Loucy (cell line): ENCODE data around the gene RAP1GAP2.

Experiments
- H2AFZ ChIP-seq: fragments of 200-600 bp; sonication (generic); 2 replicates; pipeline ENCODE4 v1.6.0; 2016; ENCODE audit warnings: antibody characterized with exemption, mild to moderate bottlenecking, low read length, moderate library complexity
- H3F3A ChIP-seq: fragments of 200-600 bp; 2 replicates; pipeline ENCODE4 v1.6.0; 2016; ENCODE audit warnings: antibody characterized with exemption, low read depth, mild to moderate bottlenecking
- H3K27me3 ChIP-seq: fragments of 200-600 bp; sonication (generic); 2 replicates; pipeline ENCODE4 v1.6.1; 2014; ENCODE audit warnings: low read length, mild to moderate bottlenecking; ENCODE audit not compliant: insufficient read depth, poor library complexity, severe bottlenecking
- H3K36me3 ChIP-seq: fragments of 200-600 bp; sonication (generic); 2 replicates; pipeline ENCODE4 v1.6.1; 2016; ENCODE audit warnings: low read length; ENCODE audit not compliant: insufficient read depth
- H3K4me1 ChIP-seq: fragments of 200-600 bp; sonication (generic); 2 replicates; pipeline ENCODE4 v1.5.1; 2014; ENCODE audit warnings: low read length, mild to moderate bottlenecking; ENCODE audit not compliant: insufficient read depth, poor library complexity, severe bottlenecking
- H3K4me2 ChIP-seq: fragments of 200-600 bp; sonication (generic); 2 replicates; pipeline ENCODE4 v1.6.0; 2014; ENCODE audit warnings: antibody characterized with exemption, low read length, low read depth, mild to moderate bottlenecking; ENCODE audit not compliant: poor library complexity, severe bottlenecking
- H3K4me3 ChIP-seq: fragments of 200-600 bp; sonication (generic); 2 replicates; pipeline ENCODE4 v1.5.1; 2014; ENCODE audit warnings: low read length, mild to moderate bottlenecking, mixed read lengths; ENCODE audit not compliant: poor library complexity, severe bottlenecking
- H3K79me2 ChIP-seq: fragments of 200-600 bp; sonication (generic); 2 replicates; pipeline ENCODE4 v1.6.1; 2014; ENCODE audit warnings: low read length; ENCODE audit not compliant: insufficient read depth
- H3K9ac ChIP-seq: fragments of 200-600 bp; sonication (generic); 2 replicates; pipeline ENCODE4 v1.6.0; 2014; ENCODE audit warnings: mild to moderate bottlenecking, low read depth, low read length, moderate library complexity; ENCODE audit not compliant: poor library complexity, severe bottlenecking
- H3K9me2 ChIP-seq: fragments of 200-600 bp; sonication (generic); replicated peaks from 2 replicates; pipeline ENCODE4 v1.6.1; 2016; ENCODE audit warnings: low read depth, low read length, mixed read lengths
- H3K9me3 ChIP-seq: fragments of 200-600 bp; sonication (generic); 2 replicates; pipeline ENCODE4 v1.6.1; 2014; ENCODE audit warnings: mild to moderate bottlenecking, antibody characterized with exemption, low read length, low read depth; ENCODE audit not compliant: insufficient read depth
- H4K20me1 ChIP-seq: fragments of 200-600 bp; sonication (generic); 2 replicates; pipeline ENCODE4 v1.6.0; 2014; ENCODE audit warnings: antibody characterized with exemption, low read length, mild to moderate bottlenecking; ENCODE audit not compliant: insufficient read depth, poor library complexity, severe bottlenecking
- EZH2phosphoT487 ChIP-seq: fragments of 200-600 bp; IDR thresholded peaks from 2 replicates; pipeline ENCODE4 v1.6.1; 2018; ENCODE audit warnings: antibody characterized with exemption, mild to moderate bottlenecking, moderate library complexity, borderline replicate concordance
- TF ChIP-seq, protein P1 (sequence below): fragments of 200-600 bp; sonication (generic); conservative IDR thresholded peaks from 2 replicates; pipeline ENCODE4 v1.5.1; 2014; ENCODE audit warnings: mild to moderate bottlenecking, antibody characterized with exemption, low read length

The RAP1GAP2 gene

DNA sequence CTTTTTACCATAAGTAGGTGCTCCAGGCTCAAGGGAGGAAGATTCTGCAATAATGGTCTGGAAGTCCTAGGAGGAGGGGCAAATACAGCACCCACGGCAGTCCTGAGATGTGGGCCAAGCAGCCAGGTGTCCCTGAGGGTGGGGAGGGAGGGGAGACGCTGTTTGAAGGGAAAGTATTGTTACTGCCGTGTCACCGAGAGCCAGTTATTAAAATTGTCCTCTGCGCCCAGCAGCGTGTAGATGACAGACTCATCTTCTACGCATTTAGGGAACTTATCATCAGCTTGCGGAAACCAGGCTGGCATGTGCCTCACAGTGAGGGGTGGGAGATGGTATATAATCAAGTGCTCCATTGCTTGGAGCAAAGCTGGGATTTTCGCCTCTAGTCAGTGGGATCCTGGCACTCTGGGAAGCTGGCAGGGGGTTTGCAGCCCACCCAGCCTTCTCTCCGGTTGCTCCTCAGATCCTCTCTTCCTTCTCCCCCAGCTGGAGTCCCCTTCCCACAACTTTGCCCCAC lies 162.5 kb downstream of the RAP1GAP2 start:
- H3F3A ChIP-seq = no peaks in the 10 kb centered on the region
- TF ChIP-seq, protein P1, sequence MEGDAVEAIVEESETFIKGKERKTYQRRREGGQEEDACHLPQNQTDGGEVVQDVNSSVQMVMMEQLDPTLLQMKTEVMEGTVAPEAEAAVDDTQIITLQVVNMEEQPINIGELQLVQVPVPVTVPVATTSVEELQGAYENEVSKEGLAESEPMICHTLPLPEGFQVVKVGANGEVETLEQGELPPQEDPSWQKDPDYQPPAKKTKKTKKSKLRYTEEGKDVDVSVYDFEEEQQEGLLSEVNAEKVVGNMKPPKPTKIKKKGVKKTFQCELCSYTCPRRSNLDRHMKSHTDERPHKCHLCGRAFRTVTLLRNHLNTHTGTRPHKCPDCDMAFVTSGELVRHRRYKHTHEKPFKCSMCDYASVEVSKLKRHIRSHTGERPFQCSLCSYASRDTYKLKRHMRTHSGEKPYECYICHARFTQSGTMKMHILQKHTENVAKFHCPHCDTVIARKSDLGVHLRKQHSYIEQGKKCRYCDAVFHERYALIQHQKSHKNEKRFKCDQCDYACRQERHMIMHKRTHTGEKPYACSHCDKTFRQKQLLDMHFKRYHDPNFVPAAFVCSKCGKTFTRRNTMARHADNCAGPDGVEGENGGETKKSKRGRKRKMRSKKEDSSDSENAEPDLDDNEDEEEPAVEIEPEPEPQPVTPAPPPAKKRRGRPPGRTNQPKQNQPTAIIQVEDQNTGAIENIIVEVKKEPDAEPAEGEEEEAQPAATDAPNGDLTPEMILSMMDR = no peak
- no peak for TF ChIP-seq EZH2phosphoT487
- no peaks in the 10 kb centered on the region for H3K9me2 ChIP-seq
- H2AFZ ChIP-seq = no peak overlapping the region
- H3K79me2 ChIP-seq = peaks cover 60% of the 10 kb centered on the region
- H3K36me3 ChIP-seq = peaks cover 56% of the 10 kb centered on the region; the same call in 1 of the 2 replicates
- no peaks in the 10 kb centered on the region for H3K27me3 ChIP-seq
- H3K4me2 ChIP-seq = no peak overlapping the region
- no peak overlapping the region for H3K9ac ChIP-seq
- no peaks in the 10 kb centered on the region for H3K9me3 ChIP-seq
- H3K4me1 ChIP-seq = peaks cover 10% of the 10 kb centered on the region
- peaks cover 78% of the 10 kb centered on the region for H4K20me1 ChIP-seq
- H3K4me3 ChIP-seq = no peak overlapping the region

DNA sequence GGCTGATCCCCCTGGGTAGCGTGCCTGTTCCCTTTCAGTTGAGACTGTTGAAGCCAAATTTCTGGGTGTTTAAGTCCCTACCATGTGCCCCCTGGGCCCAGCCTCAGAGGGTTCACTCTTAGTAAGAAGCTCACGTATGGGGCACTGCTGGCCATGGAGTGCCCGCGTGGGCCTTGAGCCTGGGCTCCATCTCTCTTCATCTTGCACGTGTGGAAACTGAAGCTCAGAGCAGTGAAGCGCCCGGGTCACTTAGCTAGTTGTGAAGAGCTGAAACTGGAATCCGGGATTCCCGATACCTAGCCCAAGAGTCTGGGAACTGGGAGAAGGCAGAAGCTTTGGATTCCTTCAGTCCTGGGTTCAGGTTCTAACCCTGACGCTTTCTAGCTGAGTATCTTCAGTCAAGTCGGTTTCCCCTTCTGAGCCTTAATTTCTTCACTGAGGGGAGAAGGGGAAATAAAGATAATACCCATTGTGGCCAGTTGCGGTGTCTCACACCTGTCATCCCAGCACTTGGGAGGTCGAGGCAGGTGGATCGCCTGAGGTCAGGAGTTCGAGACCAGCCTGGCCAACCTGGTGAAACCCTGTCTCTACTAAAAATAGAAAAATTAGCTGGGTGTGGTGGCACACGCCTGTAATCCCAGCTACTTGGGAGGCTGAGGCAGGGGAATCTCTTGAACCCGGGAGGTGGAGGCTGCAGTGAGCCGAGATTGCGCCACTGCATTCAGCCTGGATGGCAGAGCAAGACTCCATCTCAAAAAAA lies 163.3 kb downstream of the RAP1GAP2 start:
- Histone ChIP-seq H3K79me2 (peaks cover 54% of the 10 kb centered on the region), H3K36me3 (peaks cover 61% of the 10 kb centered on the region; the same call in 1 of the 2 replicates), H3K9me3 (no peaks in the 10 kb centered on the region), H3K4me3 (no peak overlapping the region), H2AFZ (no peak overlapping the region), H3K9me2 (no peaks in the 10 kb centered on the region), H3K9ac (no peak overlapping the region), H3K4me1 (peaks cover 10% of the 10 kb centered on the region), H4K20me1 (peaks cover 74% of the 10 kb centered on the region), H3K27me3 (no peaks in the 10 kb centered on the region), H3K4me2 (no peak overlapping the region), H3F3A (no peaks in the 10 kb centered on the region)
- no peak for TF ChIP-seq EZH2phosphoT487
- TF ChIP-seq, protein P1 = no peak

DNA sequence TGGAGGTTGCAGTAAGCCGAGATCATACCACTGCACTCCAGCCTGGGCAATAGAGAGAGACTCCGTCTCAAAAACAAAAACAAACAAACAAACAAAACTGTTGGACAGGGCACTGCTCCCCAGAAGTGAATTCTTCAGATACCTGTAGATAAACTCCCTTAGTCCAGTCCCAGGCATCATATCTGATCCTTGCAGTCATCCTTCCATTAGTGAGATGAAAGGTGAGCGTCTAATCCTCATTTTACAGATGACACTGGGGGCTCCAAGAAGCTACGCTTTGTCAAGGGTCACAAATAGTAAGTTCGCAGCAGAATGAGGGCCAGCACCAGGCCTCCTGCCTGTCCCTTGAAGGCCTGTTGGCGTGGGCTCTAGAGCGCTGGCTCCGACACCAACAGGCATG lies 165.2 kb downstream of the RAP1GAP2 start:
- no peak for TF ChIP-seq EZH2phosphoT487
- TF ChIP-seq, protein P1 = no peak
- no peaks in the 10 kb centered on the region for H3K4me1 ChIP-seq
- no peaks in the 10 kb centered on the region for H3K27me3 ChIP-seq
- H4K20me1 ChIP-seq = peaks cover 55% of the 10 kb centered on the region
- H3K4me2 ChIP-seq = no peak overlapping the region
- H2AFZ ChIP-seq = no peak overlapping the region
- H3K9me2 ChIP-seq = no peaks in the 10 kb centered on the region
- peaks cover 75% of the 10 kb centered on the region; the same call in 1 of the 2 replicates for H3K36me3 ChIP-seq
- peaks cover 35% of the 10 kb centered on the region for H3K79me2 ChIP-seq
- no peak overlapping the region for H3K9ac ChIP-seq
- H3F3A ChIP-seq = no peaks in the 10 kb centered on the region
- H3K4me3 ChIP-seq = no peak overlapping the region
- H3K9me3 ChIP-seq = no peaks in the 10 kb centered on the region
